CD8-positive, alpha-beta memory T cell (primary cell): ENCODE data around the gene HYAL2. TPM values are rescaled to one million over a fixed set of nuclear protein-coding genes. Genes with fewer than 3 reads are reported as not detected.
A peak's percentile ranks its signal among the peaks of the same experiment; 100 is the strongest.

ENCODE experiments used
- CTCF ChIA-PET: fragments of 350-600 bp; sonication (Branson Sonifier 250); formaldehyde crosslinking; loops from one replicate; lab custom pipeline; 2021; ENCODE audit warnings: antibody characterized with exemption; lab: Charles Lee
- POLR2A ChIA-PET: fragments of 350-600 bp; sonication (Branson Sonifier 250); formaldehyde crosslinking; loops from one replicate; lab custom pipeline; 2021; ENCODE audit warnings: antibody characterized with exemption; lab: Charles Lee
- DNase-seq, 5 donors: peaks; one replicate each; pipeline versions ENCODE4 v3.0.0 to v3.0.0-alpha.2; 2020 to 2022; ENCODE audit warnings: mixed read lengths in 1 of 5
- H3K27ac ChIP-seq: one replicate; pipeline ENCODE4 v1.7.0; 2013; ENCODE audit warnings: low read depth, mild to moderate bottlenecking, low read length, moderate library complexity
- H3K27me3 ChIP-seq: 2 replicates; pipeline ENCODE4 v1.7.0; 2013; ENCODE audit warnings: low read length, mild to moderate bottlenecking; ENCODE audit not compliant: insufficient read depth, poor library complexity, severe bottlenecking
- H3K36me3 ChIP-seq: 2 replicates; pipeline ENCODE4 v1.7.0; 2013; ENCODE audit warnings: mild to moderate bottlenecking, low read length, moderate library complexity; ENCODE audit not compliant: insufficient read depth
- H3K4me1 ChIP-seq: 2 replicates; pipeline ENCODE4 v1.7.0; 2013; ENCODE audit warnings: mild to moderate bottlenecking, low read length, moderate library complexity; ENCODE audit not compliant: insufficient read depth
- H3K4me3 ChIP-seq: 2 replicates; pipeline ENCODE4 v1.7.0; 2013; ENCODE audit warnings: mild to moderate bottlenecking, low read length
- H3K9me3 ChIP-seq: 2 replicates; pipeline ENCODE4 v1.7.0; 2013; ENCODE audit warnings: mild to moderate bottlenecking, low read length
- H3K27ac Mint-ChIP-seq, 8 donors: one replicate each; pipeline ENCODE4 v1.8.0; 2020 to 2021; ENCODE audit warnings: mixed read lengths in 8 of 8, mild to moderate bottlenecking in 6 of 8, inconsistent platforms in 3 of 8, moderate library complexity in 3 of 8
- H3K27me3 Mint-ChIP-seq, 2 donors: one replicate each; pipeline ENCODE4 v1.8.0; 2020 to 2021; ENCODE audit warnings: mixed read lengths in 2 of 2, mild to moderate bottlenecking in 1 of 2, moderate library complexity in 1 of 2
- H3K36me3 Mint-ChIP-seq, 3 donors: one replicate each; pipeline ENCODE4 v1.8.0; 2020 to 2021; ENCODE audit warnings: mixed read lengths in 3 of 3, inconsistent platforms in 1 of 3, mild to moderate bottlenecking in 1 of 3
- H3K4me1 Mint-ChIP-seq, 3 donors: one replicate each; pipeline ENCODE4 v1.8.0; 2020 to 2021; ENCODE audit warnings: mixed read lengths in 3 of 3, inconsistent platforms in 1 of 3, mild to moderate bottlenecking in 1 of 3
- H3K4me3 Mint-ChIP-seq, 7 donors: one replicate each; pipeline ENCODE4 v1.8.0; 2020 to 2021; ENCODE audit warnings: mixed read lengths in 7 of 7, mild to moderate bottlenecking in 6 of 7, moderate library complexity in 4 of 7, inconsistent platforms in 2 of 7
- H3K9me3 Mint-ChIP-seq, 5 donors: one replicate each; pipeline ENCODE4 v1.8.0; 2020 to 2022; ENCODE audit warnings: mixed read lengths in 5 of 5, mild to moderate bottlenecking in 3 of 5, moderate library complexity in 2 of 5, inconsistent platforms in 1 of 5
- polyA plus RNA-seq: library from polyadenylated mRNA; unstranded; fragments of 300-500 nt; fragmentation: Illumina TruSeq; gene quantifications from one replicate; pipeline ENCODE4 v1.2.3, GENCODE V29; 2021
- total RNA-seq, 2 experiments: library from RNA; stranded (reverse); gene quantifications; one replicate each; pipeline ENCODE4 v1.2.3, GENCODE V29; 2021

HYAL2 gene
- total and polyA plus RNA-seq, 3 experiments from 2014 or later: 10.8 to 13.9 (median 13.7) TPM

DNA sequence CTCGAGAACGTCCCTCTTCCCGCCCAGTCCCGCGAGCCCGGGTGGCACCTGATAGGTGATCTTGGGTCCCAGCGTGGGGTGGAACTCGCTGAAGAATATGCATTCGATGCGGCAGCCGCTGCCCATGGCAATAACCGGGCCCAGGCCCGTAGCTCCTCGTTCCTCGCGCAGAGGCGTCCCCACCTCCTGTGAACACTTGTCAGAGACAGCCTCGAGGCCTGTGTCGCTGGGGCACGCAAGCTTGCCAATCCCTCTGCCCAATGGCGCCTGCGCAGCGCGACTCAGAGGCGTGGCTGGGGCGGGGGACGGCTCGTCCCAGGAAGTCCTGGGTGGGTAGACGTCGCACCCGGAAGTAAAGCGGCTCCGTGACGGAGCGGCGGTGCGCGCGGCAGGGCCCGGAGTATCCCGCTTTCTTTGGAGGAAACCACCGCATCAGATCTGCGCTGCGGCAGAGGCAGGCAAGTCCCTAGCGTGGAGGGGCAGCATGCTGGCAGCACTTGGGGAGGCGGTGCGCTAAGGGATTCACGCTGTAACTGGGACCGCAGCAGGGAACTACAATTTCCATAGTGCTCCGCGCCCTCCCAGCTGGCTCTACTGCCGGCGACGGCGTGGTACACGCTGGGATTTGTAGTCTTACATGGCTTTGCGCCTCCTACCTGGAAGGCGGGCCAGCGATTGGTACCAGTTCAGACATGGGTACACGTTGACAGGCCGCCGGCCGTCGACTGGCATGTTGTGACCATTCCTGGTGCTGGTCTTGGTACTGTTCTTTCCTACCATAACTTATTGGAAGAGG, 28.2 kb upstream of the HYAL2 start, which contains the start of the genes CYB561D2 and NPRL2:
Gene CYB561D2 (plus strand): TSS at position 336 of the 796 bp plus-strand sequence. CDS start 572 bp downstream, outside the sequence.
Gene NPRL2 (minus strand): TSS at position 249 of the 796 bp plus-strand sequence. CDS start 123 bp downstream, at position 126.
- H3K27me3 ChIP-seq: no peaks in the 10 kb centered on the region
- ChIA-PET CTCF (interaction anchor here (0.9 to 9.6 kb wide), 13 partner anchors 10 to 265 kb away, joined by 3 to 103 read pairs (median 8); partner anchors contain the start of genes HYAL2, HYAL3, MAPKAPK3 and NAA80), POLR2A (interaction anchor here (0.5 to 3.3 kb wide), 16 partner anchors 9 to 1929 kb away, joined by 3 to 51 read pairs (median 5); partner anchors contain the start of genes C3orf18, HYAL3, IFRD2 and NAA80)
- H3K9me3 Mint-ChIP-seq: no peaks in the 10 kb centered on the region
- peaks cover 21% of the 10 kb centered on the region for H3K36me3 ChIP-seq
- peak; percentile 98 to 100 (median 99) for DNase-seq
- peak within 1 kb of the TSS; percentile 100 for H3K4me3 ChIP-seq
- peaks cover 48 to 82% (median 52%) of the 10 kb centered on the region in 3 donors for H3K4me1 Mint-ChIP-seq
- H3K27me3 Mint-ChIP-seq: no peaks in the 10 kb centered on the region
- peaks cover 0 to 65% (median 3%) of the 10 kb centered on the region in 3 donors for H3K36me3 Mint-ChIP-seq
- H3K4me3 Mint-ChIP-seq: peak within 1 kb of the TSS; percentile 96 to 99 (median 98)
- H3K27ac Mint-ChIP-seq: peak within 1 kb of the TSS; percentile 97 to 99 (median 98)
- no peaks in the 10 kb centered on the region for H3K9me3 ChIP-seq
- H3K27ac ChIP-seq: peak within 1 kb of the TSS; percentile 95
- H3K4me1 ChIP-seq: peaks cover 55% of the 10 kb centered on the region

DNA sequence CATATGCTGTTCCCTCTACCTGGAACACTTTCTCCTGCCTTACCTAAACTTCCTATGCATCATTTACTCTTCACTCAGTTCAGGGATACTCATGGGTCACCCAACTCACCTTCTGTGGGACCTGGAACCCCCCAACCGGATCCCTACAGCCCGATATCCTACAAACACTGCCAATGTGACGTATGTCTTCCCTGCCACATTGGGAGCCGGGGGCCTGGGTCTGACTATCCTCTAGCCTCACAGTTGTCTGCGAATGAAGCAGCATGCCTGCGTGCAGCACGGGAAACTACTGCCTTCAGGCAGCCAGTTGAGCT, 27.6 kb upstream of the HYAL2 start:
- no peak for DNase-seq
- H3K27me3 Mint-ChIP-seq: no peaks in the 10 kb centered on the region
- ChIA-PET CTCF (interaction anchor here (1.0 to 9.6 kb wide), 13 partner anchors 10 to 266 kb away, joined by 3 to 103 read pairs (median 8); partner anchors contain the start of genes HYAL2, HYAL3, MAPKAPK3 and NAA80), POLR2A (interaction anchor here (0.5 to 3.3 kb wide), 13 partner anchors 9 to 1328 kb away, joined by 3 to 51 read pairs (median 6); partner anchors contain the start of genes C3orf18, HYAL3, IFRD2 and NAA80)
- H3K9me3 Mint-ChIP-seq: no peaks in the 10 kb centered on the region
- Histone ChIP-seq H3K4me3 (peak overlapping the region; percentile 100), H3K36me3 (peaks cover 21% of the 10 kb centered on the region), H3K9me3 (no peaks in the 10 kb centered on the region), H3K27ac (peak overlapping the region; percentile 95), H3K4me1 (peaks cover 60% of the 10 kb centered on the region), H3K27me3 (no peaks in the 10 kb centered on the region)
- H3K4me3 Mint-ChIP-seq: peak overlapping the region; percentile 96 to 99 (median 98)
- peak overlapping the region; percentile 97 to 99 (median 98) for H3K27ac Mint-ChIP-seq
- H3K36me3 Mint-ChIP-seq: peaks cover 0 to 59% (median 3%) of the 10 kb centered on the region in 3 donors
- H3K4me1 Mint-ChIP-seq: peaks cover 48 to 82% (median 56%) of the 10 kb centered on the region in 3 donors

DNA sequence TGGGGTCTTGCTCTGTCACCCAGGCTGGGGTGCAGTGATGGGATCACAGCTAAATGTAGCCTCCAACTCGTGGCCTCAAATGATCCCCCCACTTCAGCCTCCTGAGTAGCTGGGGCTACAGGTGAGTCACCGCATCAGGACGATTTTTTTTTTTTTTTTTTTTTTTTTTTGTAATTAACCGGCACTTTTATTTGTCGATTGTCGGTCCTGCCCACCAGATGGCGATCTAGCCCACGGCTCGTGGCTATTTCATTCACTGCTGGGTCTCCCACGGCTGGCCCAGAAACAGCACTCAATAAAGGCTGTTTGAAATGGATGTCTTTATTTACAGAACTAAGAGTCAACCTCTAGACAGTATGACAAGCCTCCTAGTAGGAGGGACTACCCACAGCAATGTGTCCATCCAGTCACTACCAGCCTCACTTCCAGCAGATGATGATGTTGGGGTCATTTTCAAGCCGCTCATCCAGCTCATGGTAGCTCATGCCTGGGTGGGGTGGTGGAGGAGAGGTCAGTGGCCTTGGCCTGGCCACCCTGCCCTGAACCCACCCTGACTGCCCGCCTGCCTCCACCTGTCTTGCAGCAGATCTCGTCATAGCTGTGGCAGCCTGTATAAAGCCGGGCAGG, 24.8 kb upstream of the HYAL2 start:
- Mint-ChIP-seq H3K27me3 (no peaks in the 10 kb centered on the region), H3K4me1 (peaks cover 53 to 87% (median 63%) of the 10 kb centered on the region in 3 donors), H3K36me3 (peaks cover 0 to 34% (median 3%) of the 10 kb centered on the region in 3 donors), H3K4me3 (peak overlapping the region in 6 of 7 donors; percentile 15 to 87 (median 48)), H3K27ac (peak overlapping the region; percentile 68 to 96 (median 81)), H3K9me3 (no peaks in the 10 kb centered on the region)
- peak; percentile 62 to 87 (median 73) for DNase-seq
- Histone ChIP-seq H3K27ac (no peak overlapping the region), H3K36me3 (peaks cover 21% of the 10 kb centered on the region), H3K4me3 (no peak overlapping the region), H3K9me3 (no peaks in the 10 kb centered on the region), H3K4me1 (peaks cover 65% of the 10 kb centered on the region), H3K27me3 (no peaks in the 10 kb centered on the region)
- ChIA-PET POLR2A (interaction anchor here (0.6 to 3.5 kb wide), 9 partner anchors 10 to 978 kb away, joined by 3 to 27 read pairs (median 7); no protein-coding TSS in a partner anchor), CTCF (interaction anchor here (0.7 to 9.6 kb wide), 29 partner anchors 9 to 268 kb away, joined by 3 to 103 read pairs (median 4); partner anchors contain the start of genes C3orf18, HEMK1, HYAL2 and HYAL3)

DNA sequence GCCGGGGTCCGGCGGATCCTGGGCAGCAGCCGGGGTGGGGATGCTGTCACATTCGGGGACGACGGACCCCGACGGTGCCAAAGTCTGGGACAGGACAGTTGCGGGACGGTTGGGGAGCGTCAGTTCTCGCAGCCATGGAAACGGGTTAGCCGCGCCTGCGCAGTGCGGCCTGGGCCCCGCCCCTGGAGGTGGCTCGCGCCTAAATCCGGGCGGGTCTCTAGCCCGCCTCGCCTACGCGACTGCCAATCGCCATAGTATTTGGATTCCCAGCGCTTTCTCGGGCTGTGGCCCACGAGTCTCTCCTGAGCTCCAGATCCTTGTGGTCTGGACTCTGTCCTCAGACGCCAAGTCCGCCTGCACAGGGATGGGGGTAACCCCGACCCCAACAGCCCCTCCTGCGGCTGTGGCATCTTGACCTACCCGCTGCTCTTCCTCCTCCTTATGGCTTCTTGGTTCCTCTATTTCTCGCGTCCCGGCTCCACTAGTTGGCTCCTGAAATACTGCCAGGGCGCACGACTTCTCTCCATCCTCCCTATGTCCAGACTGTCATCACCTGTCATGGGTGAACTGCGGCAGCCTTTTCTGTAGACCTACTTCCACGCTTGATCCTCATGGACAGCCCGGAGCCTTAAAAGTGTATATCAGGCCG, 23.2 kb upstream of the HYAL2 start, which contains the start of gene ZMYND10:
Gene ZMYND10 (minus strand): TSS at position 147 of the 649 bp plus-strand sequence. CDS start 153 bp downstream, outside the sequence.
- H3K4me3 ChIP-seq: peak within 1 kb of the TSS; percentile 56

DNA sequence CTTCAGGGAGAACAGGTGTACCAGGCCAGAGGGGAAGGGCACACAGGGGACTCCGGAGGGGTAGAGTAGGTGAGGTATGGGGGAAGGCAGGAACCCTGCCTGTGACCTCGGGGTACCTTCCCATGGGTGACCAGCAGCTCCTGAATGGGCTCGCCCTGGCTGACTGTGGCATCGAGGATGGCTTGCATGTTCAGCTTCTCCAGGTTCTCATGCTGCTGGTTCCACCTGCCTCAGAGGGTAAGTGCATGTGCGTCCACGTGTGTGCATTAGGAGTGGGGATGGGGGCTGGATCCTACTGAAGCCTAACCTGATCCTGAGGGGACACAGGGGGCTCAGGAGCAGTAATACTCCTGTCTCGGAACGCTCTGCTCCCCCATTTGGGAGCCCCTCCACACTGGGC, 22.5 kb upstream of the HYAL2 start:
- peaks cover 49 to 83% (median 58%) of the 10 kb centered on the region in 3 donors for H3K4me1 Mint-ChIP-seq
- peaks cover 21% of the 10 kb centered on the region for H3K36me3 ChIP-seq
- H3K9me3 Mint-ChIP-seq: no peaks in the 10 kb centered on the region
- H3K27me3 ChIP-seq: no peaks in the 10 kb centered on the region
- peaks cover 0 to 24% (median 3%) of the 10 kb centered on the region in 3 donors for H3K36me3 Mint-ChIP-seq
- ChIA-PET POLR2A (interaction anchor here (3.5 kb wide), 1 partner anchor 8 kb away, joined by 27 read pairs; no protein-coding TSS in a partner anchor), CTCF (interaction anchor here (1.0 to 9.6 kb wide), 3 partner anchors 7 to 150 kb away, joined by 3 to 103 read pairs (median 4); partner anchors contain the start of gene RASSF1)
- peak overlapping the region; percentile 56 for H3K4me3 ChIP-seq
- no peaks in the 10 kb centered on the region for H3K9me3 ChIP-seq
- peaks cover 65% of the 10 kb centered on the region for H3K4me1 ChIP-seq
- H3K27ac Mint-ChIP-seq: peak overlapping the region in 1 of 8 donors; percentile 27
- DNase-seq: no peak
- H3K27me3 Mint-ChIP-seq: no peaks in the 10 kb centered on the region
- no peak overlapping the region for H3K27ac ChIP-seq
- H3K4me3 Mint-ChIP-seq: peak overlapping the region in 1 of 7 donors; percentile 18

More for the DNA sequence above, 23.2 kb upstream of the HYAL2 start, which contains the start of gene ZMYND10:
- Mint-ChIP-seq H3K27me3 (no peaks in the 10 kb centered on the region), H3K4me3 (peak within 1 kb of the TSS; percentile 39 to 86 (median 70)), H3K9me3 (no peaks in the 10 kb centered on the region), H3K27ac (peak within 1 kb of the TSS in 6 of 8 donors; percentile 19 to 92 (median 72)), H3K36me3 (peaks cover 0 to 31% (median 3%) of the 10 kb centered on the region in 3 donors), H3K4me1 (peaks cover 55 to 87% (median 63%) of the 10 kb centered on the region in 3 donors)
- CTCF ChIA-PET: interaction anchor here (1.0 to 9.6 kb wide), 5 partner anchors 8 to 227 kb away, joined by 3 to 103 read pairs (median 4); partner anchors contain the start of gene RASSF1
- H3K27me3 ChIP-seq: no peaks in the 10 kb centered on the region
- POLR2A ChIA-PET: interaction anchor here (3.5 kb wide), 1 partner anchor 9 kb away, joined by 27 read pairs; no protein-coding TSS in a partner anchor
- peaks cover 66% of the 10 kb centered on the region for H3K4me1 ChIP-seq
- DNase-seq: peak; percentile 65 to 83 (median 70)
- no peak within 1 kb of the TSS for H3K27ac ChIP-seq
- H3K9me3 ChIP-seq: no peaks in the 10 kb centered on the region
- H3K36me3 ChIP-seq: peaks cover 21% of the 10 kb centered on the region

DNA sequence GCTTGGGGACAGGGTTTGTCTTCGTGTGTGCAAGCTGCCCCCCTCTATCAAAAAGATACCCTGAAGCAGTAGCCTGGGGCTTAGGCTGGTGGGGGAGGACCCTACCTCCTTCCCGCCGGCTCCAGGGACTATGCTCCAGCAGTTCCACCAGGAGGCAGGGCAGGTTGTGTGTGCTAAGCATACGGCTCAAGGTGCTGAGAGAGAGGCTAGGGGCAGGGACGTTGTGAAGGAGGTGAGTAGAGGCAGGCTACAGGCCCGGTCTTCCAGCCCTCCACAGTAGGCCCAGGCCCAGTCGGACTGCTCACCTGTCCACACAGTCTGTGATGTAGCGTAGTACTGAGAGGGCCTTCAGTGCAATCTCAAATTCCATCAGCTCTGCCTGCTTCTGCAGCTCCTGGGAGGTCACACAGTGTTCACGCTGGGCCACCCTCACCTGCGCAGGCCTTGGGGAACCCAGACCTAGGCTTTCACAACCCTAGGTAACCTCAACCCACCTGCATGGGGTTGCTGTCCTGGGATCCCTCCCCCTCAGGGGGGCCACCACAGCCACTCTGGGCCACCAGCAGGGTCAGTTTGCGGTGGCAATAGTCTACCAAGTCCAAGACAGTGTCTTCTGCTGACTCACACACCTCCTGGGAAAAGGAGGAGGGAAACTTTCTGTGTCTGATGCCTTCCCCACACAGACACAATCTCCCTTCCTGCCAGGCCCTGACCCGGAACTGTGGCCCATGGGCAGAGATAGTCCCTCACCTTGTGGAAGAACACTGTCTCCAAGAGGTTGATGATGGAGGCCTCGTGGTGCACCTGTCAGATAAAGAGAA, 20.5 kb upstream of the HYAL2 start:
- DNase-seq: no peak
- CTCF ChIA-PET: interaction anchor here (0.9 to 2.4 kb wide), 6 partner anchors 11 to 200 kb away, joined by 3 to 7 read pairs (median 4); no protein-coding TSS in a partner anchor
- peaks cover 62% of the 10 kb centered on the region for H3K4me1 ChIP-seq
- H3K4me3 ChIP-seq: no peak overlapping the region
- H3K27me3 ChIP-seq: no peaks in the 10 kb centered on the region
- H3K27ac Mint-ChIP-seq: peak overlapping the region in 6 of 8 donors; percentile 37 to 92 (median 80)
- peak overlapping the region in 3 of 7 donors; percentile 32 to 95 (median 66) for H3K4me3 Mint-ChIP-seq
- H3K4me1 Mint-ChIP-seq: peaks cover 51 to 82% (median 63%) of the 10 kb centered on the region in 3 donors
- H3K9me3 Mint-ChIP-seq: no peaks in the 10 kb centered on the region
- POLR2A ChIA-PET: interaction anchor here (1.1 kb wide), 1 partner anchor 225 kb away, joined by 3 read pairs; the partner anchor contains the start of gene C3orf18
- H3K9me3 ChIP-seq: no peaks in the 10 kb centered on the region
- H3K27ac ChIP-seq: no peak overlapping the region
- peaks cover 0 to 2% of the 10 kb centered on the region in 2 donors for H3K27me3 Mint-ChIP-seq
- peaks cover 0 to 21% (median 0%) of the 10 kb centered on the region in 3 donors for H3K36me3 Mint-ChIP-seq
- peaks cover 8% of the 10 kb centered on the region for H3K36me3 ChIP-seq
